Melanocyte of skin (primary cell): ENCODE results near the gene CXCL3. TPM values are rescaled to one million over a fixed set of nuclear protein-coding genes. Genes with fewer than 3 reads are reported as not detected.

Experiments used
- small RNA-seq, 2 donors: library from RNA; depleted of rRNA; stranded (forward); fragments of <200 nt; gene quantifications; one replicate each; pipeline ENCODE3, GENCODE V24; 2012
- total RNA-seq, 2 donors: library from RNA; depleted of rRNA; stranded (reverse); fragments of >200 nt; gene quantifications; 2 replicates each; pipeline ENCODE4 v1.2.3, GENCODE V29; 2012

The CXCL3 gene
- 10 to 100 TPM in 1 of 2 donors, 1 to 10 TPM in 1; 8.3 to 23.7 TPM for total RNA-seq

DNA sequence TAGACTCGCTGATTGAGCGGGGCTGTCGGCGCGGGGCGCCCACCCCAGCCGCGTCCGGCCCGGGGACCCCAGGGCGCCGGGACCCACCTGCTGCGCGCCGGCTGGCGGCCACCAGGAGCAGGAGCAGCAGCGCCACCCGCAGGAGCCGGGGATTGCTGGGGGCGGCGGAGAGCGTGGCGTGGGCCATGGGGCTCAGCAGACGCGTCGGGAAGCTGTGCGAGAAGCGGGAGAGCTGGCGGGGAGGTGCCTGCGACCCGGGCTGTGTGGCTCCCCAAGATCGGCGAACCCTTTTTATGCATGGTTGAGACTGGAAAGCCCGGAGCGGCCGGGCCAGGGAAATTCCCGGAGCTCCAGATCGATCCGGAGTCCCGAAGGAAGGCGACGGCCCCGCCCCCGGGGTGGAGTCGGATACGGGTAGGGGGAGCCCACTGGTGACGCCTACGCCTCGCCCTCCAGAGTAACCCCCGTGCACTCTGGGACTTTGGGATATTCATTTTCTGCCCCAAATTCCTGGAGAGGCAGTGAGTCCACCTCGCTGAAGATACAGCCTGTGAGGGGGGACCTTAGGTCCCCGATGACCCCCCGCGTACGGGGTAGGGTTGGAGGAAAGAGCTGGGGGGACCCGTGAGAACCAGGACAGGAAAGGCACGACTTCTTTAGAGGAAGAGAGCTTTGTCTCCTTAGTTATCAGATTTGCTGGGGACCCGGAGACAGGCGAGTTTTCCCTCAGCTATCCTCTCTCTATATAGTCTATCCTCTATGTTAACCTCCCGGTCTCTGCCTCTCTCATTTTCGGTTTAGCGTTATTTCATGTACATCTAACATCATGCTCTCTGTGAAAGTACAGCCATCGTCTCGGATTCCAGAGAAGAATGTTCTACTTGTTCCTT is at the start of gene CXCL3:
Gene CXCL3, minus strand, starts transcription at position 265 of the 890 bp plus-strand sequence. Its CDS starts 78 bp downstream, at position 187.

GRCh38 chr4:73998040-73999011 is 40.2 kb downstream of the CXCL3 start, which contains the start of gene CXCL5:
CXCL5 (minus strand) TSS chr4:73998677; CDS start chr4:73998581, 96 bp downstream.

DNA sequence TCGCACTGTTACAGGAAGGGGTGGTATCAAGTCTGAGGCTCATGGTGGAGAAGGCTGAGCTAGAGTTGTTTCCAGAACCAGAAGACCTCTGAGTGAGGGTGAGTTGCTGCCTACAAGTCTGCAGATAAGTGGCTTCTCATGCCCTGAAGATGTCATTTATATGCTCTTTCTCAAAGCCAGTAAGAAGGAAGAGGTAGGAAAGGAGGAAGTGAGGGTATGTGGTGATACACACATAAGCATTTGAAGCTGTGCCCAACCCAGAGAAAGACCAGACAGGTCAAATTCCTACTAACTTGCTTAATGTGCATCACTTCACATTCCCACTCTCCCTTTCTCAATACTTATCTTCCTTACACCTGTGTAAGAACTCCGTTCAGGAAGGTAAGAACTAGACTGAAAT is 50.4 kb downstream of the CXCL3 start, which contains the start of gene PPBP:
Gene PPBP, minus strand, starts transcription at position 130 of the 400 bp plus-strand sequence. Its CDS starts 87 bp downstream, at position 43.

Small RNA genes lying within 50 kb of the gene (small RNA-seq; reads per million reads assigned to genes)
- gene RN7SL218P = 0 reads per million in 2 donors

Other genes with a start within 250 kb of the CXCL3 start
- gene CXCL6, start 202.0 kb downstream of the CXCL3 start, total RNA-seq = 10 to 100 TPM in 1 of 2 donors, 1 to 10 TPM in 1; 3.0 to 23.7 TPM
- not detected for gene PF4V1, start 185.4 kb downstream of the CXCL3 start, total RNA-seq
- gene CXCL1, start 169.3 kb downstream of the CXCL3 start, total RNA-seq = 1,000 to 10,000 TPM in 1 of 2 donors, 100 to 1,000 TPM in 1; 174 to 1,041 TPM
- under 1 TPM in 1 of 2 donors, not detected in 1; 1.00 TPM for gene PF4, start 56.7 kb downstream of the CXCL3 start, total RNA-seq
- not detected for gene PPBP, start 50.5 kb downstream of the CXCL3 start, total RNA-seq
- gene CXCL5, start 40.0 kb downstream of the CXCL3 start, total RNA-seq = 100 to 1,000 TPM in 1 of 2 donors, 10 to 100 TPM in 1; 97.6 to 412 TPM
- 100 to 1,000 TPM in 1 of 2 donors, 1 to 10 TPM in 1; 4.3 to 109 TPM for gene CXCL2, start 60.5 kb upstream of the CXCL3 start, total RNA-seq
- gene MTHFD2L, start 119.4 kb upstream of the CXCL3 start, total RNA-seq = 10 to 100 TPM; 12.3 to 16.2 TPM